WTC11 (cell line): ENCODE measurements around the gene ARL4A. TPM values are rescaled to one million over a fixed set of nuclear protein-coding genes. Genes with fewer than 3 reads are reported as not detected.

Source experiments
- ATAC-seq: fragments of 200-7000 bp; cut with Tn5 transposase; 2 replicates; pipeline ENCODE4 v1.10.0; 2021; ENCODE audit warnings: mild to moderate bottlenecking, moderate library complexity
- CTCF ChIA-PET: fragments of 300-600 bp; sonication (Branson Sonifier 250); formaldehyde crosslinking; loops from one replicate; lab custom pipeline; 2021; ENCODE audit warnings: antibody characterized with exemption; lab: Charles Lee
- POLR2A ChIA-PET: fragments of 350-600 bp; sonication (Branson Sonifier 250); formaldehyde crosslinking; loops from one replicate; lab custom pipeline; 2021; ENCODE audit warnings: antibody characterized with exemption; lab: Charles Lee
- DNase-seq: peaks from one replicate; pipeline ENCODE4 v3.0.0; 2021; ENCODE audit warnings: low spot score
- H3K27ac Mint-ChIP-seq: 2 replicates; pipeline ENCODE4 v1.8.0; 2021; ENCODE audit warnings: mixed read lengths
- H3K27me3 Mint-ChIP-seq: 2 replicates; pipeline ENCODE4 v1.8.0; 2021; ENCODE audit warnings: low read depth, mild to moderate bottlenecking, moderate library complexity, mixed read lengths
- H3K36me3 Mint-ChIP-seq: 2 replicates; pipeline ENCODE4 v1.8.0; 2021; ENCODE audit warnings: mixed read lengths
- H3K4me1 Mint-ChIP-seq: 2 replicates; pipeline ENCODE4 v1.8.0; 2022; ENCODE audit warnings: mixed read lengths
- H3K4me3 Mint-ChIP-seq: 2 replicates; pipeline ENCODE4 v1.8.0; 2021; ENCODE audit warnings: mild to moderate bottlenecking, moderate library complexity, mixed read lengths
- H3K9me3 Mint-ChIP-seq: 2 replicates; pipeline ENCODE4 v1.8.0; 2021; ENCODE audit warnings: mixed read lengths
- EMX1 ChIP-seq: fragments of 250-450 bp; sonication (Bioruptor Pico); IDR thresholded peaks from 2 replicates; pipeline ENCODE4 v1.8.0; 2021; ENCODE audit warnings: mild to moderate bottlenecking
- ETV6 ChIP-seq: sonication (generic); formaldehyde crosslinking; IDR thresholded peaks from 2 replicates; pipeline ENCODE4 v1.8.1; 2022; ENCODE audit warnings: mild to moderate bottlenecking, missing genetic modification reagents
- FOXK1 ChIP-seq: sonication (generic); formaldehyde crosslinking; IDR thresholded peaks from 2 replicates; pipeline ENCODE4 v1.8.0; 2022; ENCODE audit warnings: mild to moderate bottlenecking, moderate library complexity, missing genetic modification reagents
- FOXP1 ChIP-seq: sonication (generic); formaldehyde crosslinking; IDR thresholded peaks from 2 replicates; pipeline ENCODE4 v1.8.0; 2022; ENCODE audit warnings: missing genetic modification reagents, mild to moderate bottlenecking, moderate library complexity, borderline replicate concordance
- FOXP4 ChIP-seq: sonication (generic); formaldehyde crosslinking; IDR thresholded peaks from 2 replicates; pipeline ENCODE4 v1.8.0; 2022; ENCODE audit warnings: mild to moderate bottlenecking, missing genetic modification reagents
- HMGXB4 ChIP-seq: sonication (generic); formaldehyde crosslinking; IDR thresholded peaks from 2 replicates; pipeline ENCODE4 v1.8.1; 2023; ENCODE audit warnings: mild to moderate bottlenecking, moderate library complexity, missing genetic modification reagents
- IRF2 ChIP-seq: sonication (generic); formaldehyde crosslinking; IDR thresholded peaks from 2 replicates; pipeline ENCODE4 v1.8.0; 2022; ENCODE audit warnings: low read depth, missing genetic modification reagents, borderline replicate concordance
- MLX ChIP-seq: sonication (generic); formaldehyde crosslinking; IDR thresholded peaks from 2 replicates; pipeline ENCODE4 v1.8.1; 2023; ENCODE audit warnings: mild to moderate bottlenecking, missing genetic modification reagents, moderate library complexity
- NFE2L1 ChIP-seq: sonication (generic); formaldehyde crosslinking; IDR thresholded peaks from 2 replicates; pipeline ENCODE4 v1.8.1; 2023; ENCODE audit warnings: missing genetic modification reagents
- NR1H2 ChIP-seq: sonication (generic); formaldehyde crosslinking; IDR thresholded peaks from 2 replicates; pipeline ENCODE4 v1.9.0; 2021; ENCODE audit warnings: mild to moderate bottlenecking, moderate library complexity, missing genetic modification reagents
- NR3C1 ChIP-seq: sonication (generic); formaldehyde crosslinking; conservative IDR thresholded peaks from 2 replicates; pipeline ENCODE4 v1.8.1; 2023; ENCODE audit warnings: low read depth, mild to moderate bottlenecking, missing genetic modification reagents
- RORB ChIP-seq: fragments of 250-450 bp; sonication (Bioruptor Pico); IDR thresholded peaks from 2 replicates; pipeline ENCODE4 v1.9.0; 2021; ENCODE audit warnings: mild to moderate bottlenecking
- SMAD4 ChIP-seq: sonication (generic); formaldehyde crosslinking; IDR thresholded peaks from 2 replicates; pipeline ENCODE4 v1.8.0; 2022; ENCODE audit warnings: mild to moderate bottlenecking, missing genetic modification reagents
- TP53 ChIP-seq: sonication (generic); formaldehyde crosslinking; IDR thresholded peaks from 2 replicates; pipeline ENCODE4 v1.8.1; 2023; ENCODE audit warnings: mild to moderate bottlenecking, missing genetic modification reagents
- ZNF121 ChIP-seq: sonication (generic); formaldehyde crosslinking; IDR thresholded peaks from 2 replicates; pipeline ENCODE4 v1.8.0; 2023; ENCODE audit warnings: missing genetic modification reagents
- ZNF138 ChIP-seq: sonication (generic); formaldehyde crosslinking; conservative IDR thresholded peaks from 2 replicates; pipeline ENCODE4 v1.8.1; 2022; ENCODE audit warnings: mild to moderate bottlenecking, moderate library complexity, missing genetic modification reagents
- ZNF219 ChIP-seq: sonication (generic); formaldehyde crosslinking; IDR thresholded peaks from 2 replicates; pipeline ENCODE4 v1.8.0; 2023; ENCODE audit warnings: missing genetic modification reagents, mild to moderate bottlenecking, borderline replicate concordance
- ZNF416 ChIP-seq: fragments of 250-450 bp; sonication (Bioruptor Pico); IDR thresholded peaks from 2 replicates; pipeline ENCODE4 v1.9.0; 2021; ENCODE audit warnings: mild to moderate bottlenecking, inconsistent platforms
- ZNF512 ChIP-seq: sonication (generic); formaldehyde crosslinking; IDR thresholded peaks from 2 replicates; pipeline ENCODE4 v1.8.1; 2022; ENCODE audit warnings: missing genetic modification reagents, borderline replicate concordance
- ZNF671 ChIP-seq: fragments of 250-450 bp; sonication (Bioruptor Pico); IDR thresholded peaks from 2 replicates; pipeline ENCODE4 v1.8.0; 2021; ENCODE audit warnings: mild to moderate bottlenecking
- ZSCAN18 ChIP-seq: fragments of 250-450 bp; sonication (Bioruptor Pico); IDR thresholded peaks from 2 replicates; pipeline ENCODE4 v2.1.2; 2022; ENCODE audit warnings: mild to moderate bottlenecking, moderate library complexity
- total RNA-seq: library from RNA; stranded (reverse); gene quantifications from 3 replicates; pipeline ENCODE4 v1.2.3, GENCODE V29; 2021
- TF ChIP-seq, protein P1 (sequence below): sonication (generic); formaldehyde crosslinking; IDR thresholded peaks from 2 replicates; pipeline ENCODE4 v1.8.1; 2022; ENCODE audit warnings: low read depth, missing genetic modification reagents, borderline replicate concordance
- TF ChIP-seq, protein P2 (sequence below): fragments of 250-450 bp; sonication (Bioruptor Pico); conservative IDR thresholded peaks from 2 replicates; pipeline ENCODE4 v1.9.0; 2021; ENCODE audit warnings: mild to moderate bottlenecking
- TF ChIP-seq, protein P3 (sequence below): sonication (generic); formaldehyde crosslinking; IDR thresholded peaks from 2 replicates; pipeline ENCODE4 v1.8.0; 2023; ENCODE audit warnings: missing genetic modification reagents

The ARL4A gene
- total RNA-seq, 1 experiment from 2014 or later = 25.4 TPM

- H3K4me3 Mint-ChIP-seq = peak overlapping the region; percentile 88
- H3K36me3 Mint-ChIP-seq = no peaks in the 10 kb centered on the region
- H3K4me1 Mint-ChIP-seq = peaks cover 56% of the 10 kb centered on the region
- peak; percentile 77 for ATAC-seq
- peak; percentile 94 for DNase-seq
- no peaks in the 10 kb centered on the region for H3K27me3 Mint-ChIP-seq
- H3K27ac Mint-ChIP-seq = peak overlapping the region; percentile 68
- ChIA-PET CTCF (interaction anchor here (0.5 to 5.8 kb wide), 96 partner anchors 10 to 592 kb away, joined by 3 to 77 read pairs (median 4); partner anchors contain the start of gene SCIN), POLR2A (interaction anchor here (0.5 to 1.2 kb wide), 4 partner anchors 10 to 263 kb away, joined by 3 to 6 read pairs (median 3); no protein-coding TSS in a partner anchor)
- no peaks in the 10 kb centered on the region for H3K9me3 Mint-ChIP-seq
- TF ChIP-seq NFE2L1 (CRISPR knock-in tag) (no peak), HMGXB4 (CRISPR knock-in tag) (no peak; the same call in 1 of the 2 replicates), NR3C1 (no peak), ZSCAN18 (CRISPR knock-in tag) (no peak), ETV6 (CRISPR knock-in tag) (peak; percentile 82), RORB (no peak), MLX (CRISPR knock-in tag) (no peak), FOXP1 (CRISPR knock-in tag) (peak; percentile 42; the same call in 1 of the 2 replicates), ZNF121 (CRISPR knock-in tag) (no peak), ZNF512 (CRISPR knock-in tag) (no peak), ZNF138 (CRISPR knock-in tag) (peak; percentile 95), FOXP4 (no peak; the same call in 1 of the 2 replicates), ZNF671 (CRISPR knock-in tag) (no peak), TP53 (CRISPR knock-in tag) (peak; percentile 93), ZNF416 (CRISPR knock-in tag) (no peak), IRF2 (CRISPR knock-in tag) (no peak), EMX1 (CRISPR knock-in tag) (no peak), FOXK1 (no peak), ZNF219 (CRISPR knock-in tag) (no peak), SMAD4 (CRISPR knock-in tag) (0 out of 2 replicates have a peak, but pooled peaks have one; percentile 63), NR1H2 (CRISPR knock-in tag) (no peak)
- TF ChIP-seq, protein P1, sequence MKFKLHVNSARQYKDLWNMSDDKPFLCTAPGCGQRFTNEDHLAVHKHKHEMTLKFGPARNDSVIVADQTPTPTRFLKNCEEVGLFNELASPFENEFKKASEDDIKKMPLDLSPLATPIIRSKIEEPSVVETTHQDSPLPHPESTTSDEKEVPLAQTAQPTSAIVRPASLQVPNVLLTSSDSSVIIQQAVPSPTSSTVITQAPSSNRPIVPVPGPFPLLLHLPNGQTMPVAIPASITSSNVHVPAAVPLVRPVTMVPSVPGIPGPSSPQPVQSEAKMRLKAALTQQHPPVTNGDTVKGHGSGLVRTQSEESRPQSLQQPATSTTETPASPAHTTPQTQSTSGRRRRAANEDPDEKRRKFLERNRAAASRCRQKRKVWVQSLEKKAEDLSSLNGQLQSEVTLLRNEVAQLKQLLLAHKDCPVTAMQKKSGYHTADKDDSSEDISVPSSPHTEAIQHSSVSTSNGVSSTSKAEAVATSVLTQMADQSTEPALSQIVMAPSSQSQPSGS (CRISPR knock-in tag) = no peak
- TF ChIP-seq, protein P2, sequence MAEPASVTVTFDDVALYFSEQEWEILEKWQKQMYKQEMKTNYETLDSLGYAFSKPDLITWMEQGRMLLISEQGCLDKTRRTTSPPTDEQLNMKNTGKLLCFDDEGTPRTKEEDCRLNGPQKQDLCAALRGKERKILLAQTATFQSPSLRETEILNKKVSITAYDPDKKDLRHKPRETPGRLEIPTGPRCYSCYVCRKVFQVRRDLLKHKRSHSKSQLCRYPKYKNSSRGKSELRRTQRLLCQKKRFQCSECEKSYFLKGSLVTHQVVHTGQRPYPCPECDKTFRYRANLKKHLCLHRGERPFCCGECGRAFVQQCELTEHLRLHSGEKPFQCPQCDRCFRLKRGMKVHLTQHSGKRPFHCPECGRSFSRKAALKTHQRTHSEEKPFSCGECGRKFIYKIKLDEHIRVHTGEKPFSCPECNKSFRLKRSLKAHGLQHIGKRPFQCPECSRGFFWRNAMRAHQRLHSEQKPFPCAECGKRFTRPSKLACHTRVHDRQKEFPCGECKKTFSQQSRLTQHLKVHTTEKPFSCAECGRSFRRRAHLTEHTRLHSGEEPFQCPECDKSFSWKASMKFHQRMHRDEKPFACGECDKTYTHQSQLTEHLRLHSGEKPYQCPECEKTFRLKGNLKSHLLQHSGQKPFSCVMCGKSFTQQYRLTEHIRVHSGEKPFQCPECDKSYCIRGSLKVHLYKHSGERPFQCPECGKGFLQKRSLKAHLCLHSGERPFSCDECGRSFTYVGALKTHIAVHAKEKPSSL = no peak
- TF ChIP-seq, protein P3, sequence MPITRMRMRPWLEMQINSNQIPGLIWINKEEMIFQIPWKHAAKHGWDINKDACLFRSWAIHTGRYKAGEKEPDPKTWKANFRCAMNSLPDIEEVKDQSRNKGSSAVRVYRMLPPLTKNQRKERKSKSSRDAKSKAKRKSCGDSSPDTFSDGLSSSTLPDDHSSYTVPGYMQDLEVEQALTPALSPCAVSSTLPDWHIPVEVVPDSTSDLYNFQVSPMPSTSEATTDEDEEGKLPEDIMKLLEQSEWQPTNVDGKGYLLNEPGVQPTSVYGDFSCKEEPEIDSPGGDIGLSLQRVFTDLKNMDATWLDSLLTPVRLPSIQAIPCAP = no peak
Measured at GRCh38 chr7:12686234-12686890, 1.1 kb upstream of the ARL4A start.
